GM12873 (cell line): ENCODE results near the gene CALR.

Source experiments
- TF ChIP-seq, protein P1 (sequence below): IDR thresholded peaks from 2 replicates; pipeline ENCODE4 v1.5.1; 2012; ENCODE audit warnings: low read depth, mild to moderate bottlenecking, moderate library complexity, low read length, control low read depth; ENCODE audit not compliant: insufficient read depth; ENCODE audit errors: missing control alignments

The CALR gene

GRCh38 chr19:12991296-12991695 is 52.9 kb downstream of the CALR start:
- TF ChIP-seq, protein P1, sequence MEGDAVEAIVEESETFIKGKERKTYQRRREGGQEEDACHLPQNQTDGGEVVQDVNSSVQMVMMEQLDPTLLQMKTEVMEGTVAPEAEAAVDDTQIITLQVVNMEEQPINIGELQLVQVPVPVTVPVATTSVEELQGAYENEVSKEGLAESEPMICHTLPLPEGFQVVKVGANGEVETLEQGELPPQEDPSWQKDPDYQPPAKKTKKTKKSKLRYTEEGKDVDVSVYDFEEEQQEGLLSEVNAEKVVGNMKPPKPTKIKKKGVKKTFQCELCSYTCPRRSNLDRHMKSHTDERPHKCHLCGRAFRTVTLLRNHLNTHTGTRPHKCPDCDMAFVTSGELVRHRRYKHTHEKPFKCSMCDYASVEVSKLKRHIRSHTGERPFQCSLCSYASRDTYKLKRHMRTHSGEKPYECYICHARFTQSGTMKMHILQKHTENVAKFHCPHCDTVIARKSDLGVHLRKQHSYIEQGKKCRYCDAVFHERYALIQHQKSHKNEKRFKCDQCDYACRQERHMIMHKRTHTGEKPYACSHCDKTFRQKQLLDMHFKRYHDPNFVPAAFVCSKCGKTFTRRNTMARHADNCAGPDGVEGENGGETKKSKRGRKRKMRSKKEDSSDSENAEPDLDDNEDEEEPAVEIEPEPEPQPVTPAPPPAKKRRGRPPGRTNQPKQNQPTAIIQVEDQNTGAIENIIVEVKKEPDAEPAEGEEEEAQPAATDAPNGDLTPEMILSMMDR, result no peak

- TF ChIP-seq, protein P1, result no peak
Observed at GRCh38 chr19:12992729-12993128, 54.3 kb downstream of the CALR start.

DNA sequence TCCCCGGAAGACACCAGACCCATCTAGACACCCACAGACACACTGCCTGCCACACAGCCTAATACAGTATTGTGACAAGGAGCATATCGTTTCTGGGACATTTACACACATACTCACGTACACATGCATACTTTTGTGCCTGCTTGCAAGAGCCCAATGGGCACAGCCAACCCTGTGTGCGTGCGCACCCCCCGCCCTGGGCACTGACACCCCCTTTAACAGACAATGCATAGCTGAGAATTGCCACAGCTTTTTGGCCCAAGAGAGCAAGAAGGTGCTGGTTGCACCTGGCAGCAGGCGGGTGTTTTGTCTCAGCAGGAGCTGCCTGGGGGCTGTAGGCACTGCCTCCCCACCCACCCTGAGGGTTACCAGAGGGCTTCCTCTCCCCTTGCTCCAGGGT is 55.2 kb downstream of the CALR start:
- TF ChIP-seq, protein P1, result no peak
